HG02870 (cell line): ENCODE results near the gene STAC3.

Source experiments
- ATAC-seq: cut with Tn5 transposase; IDR thresholded peaks from one replicate; pipeline ENCODE4 v1.9.1; 2021; ENCODE audit warnings: mild to moderate bottlenecking, moderate library complexity; ENCODE audit not compliant: unreplicated experiment

STAC3 gene

GRCh38 chr12:57255916-57256315, 4.9 kb upstream of the STAC3 start:
- no peak for ATAC-seq

- no peak for ATAC-seq
Observed at GRCh38 chr12:57254506-57255280, 3.7 kb upstream of the STAC3 start.

GRCh38 chr12:57250541-57250940, 446 bp downstream of the STAC3 start:
- no peak for ATAC-seq

- no peak for ATAC-seq
Observed at GRCh38 chr12:57248934-57249742, 1.8 kb downstream of the STAC3 start.

- ATAC-seq = no peak
Observed at GRCh38 chr12:57247041-57247440, 3.9 kb downstream of the STAC3 start.

- no peak for ATAC-seq
Observed at GRCh38 chr12:57244312-57244696, 6.7 kb downstream of the STAC3 start.

GRCh38 chr12:57243521-57244311, 7.3 kb downstream of the STAC3 start:
- ATAC-seq = no peak

- no peak for ATAC-seq
Observed at GRCh38 chr12:57242691-57243454, 8.1 kb downstream of the STAC3 start.

GRCh38 chr12:57242329-57242690, 8.7 kb downstream of the STAC3 start:
- ATAC-seq = no peak

- ATAC-seq = no peak
Observed at GRCh38 chr12:57241402-57242310, 9.3 kb downstream of the STAC3 start.

- ATAC-seq = no peak
Observed at GRCh38 chr12:57240926-57241401, 10.0 kb downstream of the STAC3 start.

- ATAC-seq = no peak
Observed at GRCh38 chr12:57240066-57240921, 10.7 kb downstream of the STAC3 start.

- ATAC-seq = no peak
Observed at GRCh38 chr12:57239587-57240065, 11.4 kb downstream of the STAC3 start.

- peak; percentile 46 for ATAC-seq
Observed at GRCh38 chr12:57238854-57239554, 12.0 kb downstream of the STAC3 start.

GRCh38 chr12:57237932-57238853, 12.8 kb downstream of the STAC3 start:
- ATAC-seq = no peak

- ATAC-seq = no peak
Observed at GRCh38 chr12:57237596-57237931, 13.4 kb downstream of the STAC3 start.
